RCC 7860 (cell line): ENCODE measurements around the gene LPCAT1.
"Not testable (repeated sequence)": the region's sequence is repeated elsewhere in the genome, so short reads cannot be mapped to it uniquely, and the experiment has no call there.

ENCODE experiments used
- DNase-seq: peaks from one replicate; pipeline ENCODE4 v3.0.0-alpha.2; 2015; ENCODE audit warnings: low spot score
- FAIRE-seq: peaks from 2 replicates; lab custom pipeline; 2012; peaks lifted over from hg19 to GRCh38; lab: Jason Lieb, UNC

The LPCAT1 gene

GRCh38 chr5:1510151-1510561 lies 13.6 kb downstream of the LPCAT1 start:
- DNase-seq (no peak), FAIRE-seq (no peak)

GRCh38 chr5:1509346-1510085 lies 14.2 kb downstream of the LPCAT1 start:
- no peak for FAIRE-seq

GRCh38 chr5:1508659-1509290 lies 15.0 kb downstream of the LPCAT1 start:
- FAIRE-seq (no peak), DNase-seq (no peak)

More at GRCh38 chr5:1509346-1510085, 14.2 kb downstream of the LPCAT1 start:
- DNase-seq, result no peak

- no peak for DNase-seq
- FAIRE-seq, result no peak
Observed at GRCh38 chr5:1507961-1508658, 15.7 kb downstream of the LPCAT1 start.

GRCh38 chr5:1507457-1507856 lies 16.3 kb downstream of the LPCAT1 start:
- DNase-seq, result no peak
- no peak for FAIRE-seq

- no peak for DNase-seq
- FAIRE-seq, result no peak
Observed at GRCh38 chr5:1507014-1507375, 16.8 kb downstream of the LPCAT1 start.

GRCh38 chr5:1506242-1507013 lies 17.3 kb downstream of the LPCAT1 start:
- FAIRE-seq, result no peak
- DNase-seq, result no peak

GRCh38 chr5:1505506-1506241 lies 18.1 kb downstream of the LPCAT1 start:
- FAIRE-seq (no peak), DNase-seq (no peak)

- DNase-seq, FAIRE-seq: not testable (repeated sequence)
Observed at GRCh38 chr5:1505089-1505488, 18.7 kb downstream of the LPCAT1 start.

GRCh38 chr5:1504617-1505016 lies 19.1 kb downstream of the LPCAT1 start:
- DNase-seq (no peak), FAIRE-seq (no peak)

- no peak for FAIRE-seq
- DNase-seq, result no peak
Observed at GRCh38 chr5:1504069-1504595, 19.6 kb downstream of the LPCAT1 start.

GRCh38 chr5:1503241-1504068 lies 20.3 kb downstream of the LPCAT1 start:
- FAIRE-seq, result no peak

GRCh38 chr5:1502737-1503120 lies 21.0 kb downstream of the LPCAT1 start:
- no peak for FAIRE-seq
- no peak for DNase-seq

More at GRCh38 chr5:1503241-1504068, 20.3 kb downstream of the LPCAT1 start:
- no peak for DNase-seq

- FAIRE-seq, result no peak
- no peak for DNase-seq
Observed at GRCh38 chr5:1502046-1502736, 21.6 kb downstream of the LPCAT1 start.

- FAIRE-seq, result no peak
- DNase-seq, result no peak
Observed at GRCh38 chr5:1501372-1502045, 22.3 kb downstream of the LPCAT1 start.

- DNase-seq (no peak), FAIRE-seq (no peak)
Observed at GRCh38 chr5:1500411-1501091, 23.2 kb downstream of the LPCAT1 start.

- no peak for DNase-seq
- FAIRE-seq, result no peak
Observed at GRCh38 chr5:1499851-1500250, 23.9 kb downstream of the LPCAT1 start.
